GM12878 (cell line): Measurements from ENCODE around the gene BPNT1. TPM values are rescaled to one million over a fixed set of nuclear protein-coding genes. Genes with fewer than 3 reads are reported as not detected.

Experiments used
- ESRRA ChIP-seq: IDR thresholded peaks from 2 replicates; pipeline ENCODE4 v1.6.1; 2012; ENCODE audit warnings: mild to moderate bottlenecking, low read length, improper control_type of control experiment
- IRF4 ChIP-seq: IDR thresholded peaks from 2 replicates; pipeline ENCODE4 v1.6.1; 2011; ENCODE audit warnings: low read depth, low read length
- LARP7 ChIP-seq: fragments of 450-650 bp; IDR thresholded peaks from 2 replicates; pipeline ENCODE4 v1.6.1; 2017; ENCODE audit warnings: mild to moderate bottlenecking
- NR2F1 ChIP-seq: fragments of 450-650 bp; conservative IDR thresholded peaks from 2 replicates; pipeline ENCODE4 v1.6.1; 2017; ENCODE audit warnings: mild to moderate bottlenecking
- PAX5 ChIP-seq: IDR thresholded peaks from 2 replicates; pipeline ENCODE4 v1.6.1; 2011; ENCODE audit warnings: low read depth, low read length, borderline replicate concordance
- POU2F2 ChIP-seq: IDR thresholded peaks from 3 replicates; pipeline ENCODE4 v1.6.1; 2011; ENCODE audit warnings: low read depth, mild to moderate bottlenecking, low read length, borderline replicate concordance
- RELB ChIP-seq: fragments of 450-650 bp; IDR thresholded peaks from 2 replicates; pipeline ENCODE4 v1.6.1; 2017; ENCODE audit warnings: low read depth, mild to moderate bottlenecking, moderate library complexity
- ZBTB33 ChIP-seq: fragments of 450-650 bp; IDR thresholded peaks from 2 replicates; pipeline ENCODE4 v1.6.1; 2017; ENCODE audit warnings: mild to moderate bottlenecking
- polyA plus RNA-seq, 11 experiments: library from polyadenylated mRNA; depleted of rRNA in 4 of 11; unstranded in 6 of 11; stranded (reverse) in 5 of 11; fragments of >200 nt; fragmentation: Nextera tagmentation in 4 of 11; fragmentation: Illumina TruSeq in 1 of 11; extraction: Ambion mirVana in 4 of 11; extraction: Trizol in 1 of 11; gene quantifications; 1 replicate in 1 of 11; 2 replicates in 10 of 11; pipeline versions ENCODE4 v1.2.1 to v1.2.3, GENCODE V29; 2011 to 2016; ENCODE audit warnings: inconsistent platforms in 2 of 11, missing spikeins in 2 of 11, low read depth in 1 of 11
- total RNA-seq, 4 experiments: library from RNA; depleted of rRNA in 3 of 4; stranded (reverse); fragments of >200 nt in 3 of 4; fragmentation: Illumina TruSeq in 1 of 4; extraction: Trizol in 1 of 4; gene quantifications; 2 replicates each; pipeline versions ENCODE4 v1.2.1 to v1.2.3, GENCODE V29; 2013 to 2021
- TF ChIP-seq, protein P1 (sequence below): fragments of 450-650 bp; formaldehyde crosslinking; IDR thresholded peaks from 2 replicates; pipeline ENCODE4 v1.5.0; 2022; ENCODE audit warnings: mild to moderate bottlenecking, missing genetic modification characterization

BPNT1 gene
- total and polyA plus RNA-seq, 10 of the 15 experiments (the other 5 are each of a cell fraction or from before 2014, with no cell fraction given) = 35.5 to 78.4 (median 45.4) TPM

DNA sequence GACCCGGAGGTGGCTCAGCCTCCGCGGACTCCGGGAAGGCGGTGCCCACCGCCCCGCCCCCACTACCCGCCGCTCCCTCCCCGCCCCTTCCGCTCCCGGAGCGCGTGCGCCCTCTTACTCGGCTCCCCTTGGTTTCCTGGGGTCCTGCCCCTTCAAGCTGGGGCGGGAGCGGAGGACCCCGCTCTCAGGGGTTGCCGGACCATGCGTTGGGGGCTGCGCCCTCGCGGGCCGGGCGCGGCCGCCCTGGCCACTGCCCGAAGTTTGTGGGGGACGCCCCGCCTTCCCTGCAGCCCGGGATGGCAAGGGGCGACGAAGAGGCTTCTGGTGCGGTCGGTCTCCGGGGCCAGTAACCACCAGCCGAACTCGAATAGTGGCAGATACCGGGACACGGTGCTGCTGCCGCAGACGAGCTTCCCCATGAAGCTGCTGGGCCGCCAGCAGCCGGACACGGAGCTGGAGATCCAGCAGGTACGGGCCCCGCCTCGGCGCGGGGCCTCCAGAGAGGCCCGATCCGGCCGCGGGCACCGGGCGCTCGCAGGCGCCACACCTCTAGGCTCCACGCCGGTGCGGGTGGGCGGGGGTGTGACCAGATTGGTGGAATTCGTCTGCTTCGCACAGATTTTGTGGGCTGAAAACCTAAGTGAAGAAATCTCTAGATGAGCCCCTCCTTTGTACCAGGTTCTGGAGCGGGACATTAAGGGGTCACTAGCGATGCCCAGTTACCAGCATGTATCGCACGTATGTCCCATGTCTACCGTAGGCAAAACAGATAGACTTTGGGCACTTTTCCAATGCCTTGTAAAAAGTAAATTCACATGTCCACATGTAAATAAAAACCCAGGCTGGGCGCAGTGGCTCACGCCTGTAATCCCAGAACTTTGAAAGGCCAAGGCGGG, 4.7 kb upstream of the BPNT1 start, which contains the start of gene IARS2 (continued):
- TF ChIP-seq, protein P1, sequence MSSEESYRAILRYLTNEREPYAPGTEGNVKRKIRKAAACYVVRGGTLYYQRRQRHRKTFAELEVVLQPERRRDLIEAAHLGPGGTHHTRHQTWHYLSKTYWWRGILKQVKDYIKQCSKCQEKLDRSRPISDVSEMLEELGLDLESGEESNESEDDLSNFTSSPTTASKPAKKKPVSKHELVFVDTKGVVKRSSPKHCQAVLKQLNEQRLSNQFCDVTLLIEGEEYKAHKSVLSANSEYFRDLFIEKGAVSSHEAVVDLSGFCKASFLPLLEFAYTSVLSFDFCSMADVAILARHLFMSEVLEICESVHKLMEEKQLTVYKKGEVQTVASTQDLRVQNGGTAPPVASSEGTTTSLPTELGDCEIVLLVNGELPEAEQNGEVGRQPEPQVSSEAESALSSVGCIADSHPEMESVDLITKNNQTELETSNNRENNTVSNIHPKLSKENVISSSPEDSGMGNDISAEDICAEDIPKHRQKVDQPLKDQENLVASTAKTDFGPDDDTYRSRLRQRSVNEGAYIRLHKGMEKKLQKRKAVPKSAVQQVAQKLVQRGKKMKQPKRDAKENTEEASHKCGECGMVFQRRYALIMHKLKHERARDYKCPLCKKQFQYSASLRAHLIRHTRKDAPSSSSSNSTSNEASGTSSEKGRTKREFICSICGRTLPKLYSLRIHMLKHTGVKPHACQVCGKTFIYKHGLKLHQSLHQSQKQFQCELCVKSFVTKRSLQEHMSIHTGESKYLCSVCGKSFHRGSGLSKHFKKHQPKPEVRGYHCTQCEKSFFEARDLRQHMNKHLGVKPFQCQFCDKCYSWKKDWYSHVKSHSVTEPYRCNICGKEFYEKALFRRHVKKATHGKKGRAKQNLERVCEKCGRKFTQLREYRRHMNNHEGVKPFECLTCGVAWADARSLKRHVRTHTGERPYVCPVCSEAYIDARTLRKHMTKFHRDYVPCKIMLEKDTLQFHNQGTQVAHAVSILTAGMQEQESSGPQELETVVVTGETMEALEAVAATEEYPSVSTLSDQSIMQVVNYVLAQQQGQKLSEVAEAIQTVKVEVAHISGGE = peak; percentile 57; the same call in 1 of the 2 replicates
- TF ChIP-seq NR2F1 = peak; percentile 60; the same call in 1 of the 2 replicates
- TF ChIP-seq ESRRA = no peak
- TF ChIP-seq POU2F2 = no peak; the same call in 2 of the 3 replicates
- TF ChIP-seq RELB = peak; percentile 58; the same call in 1 of the 2 replicates
- peak; percentile 85; the same call in 1 of the 2 replicates for TF ChIP-seq LARP7
- TF ChIP-seq PAX5 = no peak
- TF ChIP-seq IRF4 = no peak
- no peak for TF ChIP-seq ZBTB33
